Head of caudate nucleus (tissue), 42 donors: ENCODE measurements around the gene WNT10A.

Experiments
- DNase-seq, 42 donors: peaks; one replicate each; pipeline versions ENCODE4 v3.0.0 to v3.0.0-alpha.2; 2020 to 2021; ENCODE audit warnings: mixed read lengths in 7 of 42
- intact Hi-C: fragments of 100-400 bp; cut with DNase I; formaldehyde crosslinking; loops from one replicate; pipeline ENCODE4 v1.15.0; 2022

The WNT10A gene

DNA sequence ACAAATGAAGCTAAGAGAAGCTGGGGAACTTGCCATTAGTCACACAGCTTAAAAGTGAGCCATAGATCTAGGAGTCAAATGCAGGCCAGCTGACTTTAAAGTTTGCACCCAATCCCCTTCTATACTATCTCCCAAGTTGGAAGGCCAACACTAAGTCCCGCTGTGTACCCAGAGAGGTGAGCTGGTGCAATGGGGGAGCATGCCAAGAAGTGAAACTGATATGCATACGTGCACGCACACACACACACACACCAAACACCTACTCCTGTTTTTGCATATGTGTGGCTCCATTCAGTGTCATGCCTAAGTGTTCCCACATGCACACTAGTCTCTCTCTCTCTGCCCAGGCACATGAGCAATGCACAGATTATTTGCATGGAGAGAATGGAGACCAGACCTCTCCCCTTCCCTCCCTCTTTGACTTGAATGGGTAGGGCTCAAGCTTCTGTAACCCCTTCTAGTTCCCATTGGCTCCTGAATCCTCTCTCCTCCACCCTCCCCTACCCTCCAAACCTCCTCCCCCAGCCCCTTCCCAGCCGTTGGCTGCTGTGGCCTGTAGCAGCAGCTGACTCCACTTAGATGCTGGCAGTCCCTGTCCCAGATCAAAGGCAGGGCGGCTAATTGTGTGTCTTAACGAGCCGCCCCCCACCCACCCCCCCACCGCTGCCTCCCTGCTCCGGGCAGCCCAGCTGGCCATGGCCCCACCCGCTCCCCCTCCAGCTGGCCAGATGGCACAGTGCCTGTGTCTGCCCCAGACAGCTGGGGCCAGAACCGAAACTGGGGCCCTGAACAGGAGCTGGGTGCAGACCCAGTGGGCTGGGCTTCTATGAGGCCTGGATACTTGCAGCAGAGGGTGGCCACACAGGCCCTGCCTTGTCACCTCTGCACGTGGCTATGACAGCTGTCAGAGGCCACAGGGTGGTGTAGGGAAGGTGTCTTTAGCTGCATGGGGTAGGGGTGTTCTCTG is 5.6 kb downstream of the WNT10A start:
- peak; percentile 41 to 88 (median 77) for DNase-seq
- intact Hi-C loops: loop anchor here (10.0 kb wide), 1 partner anchor 269 kb away; no protein-coding TSS in a partner anchor

DNA sequence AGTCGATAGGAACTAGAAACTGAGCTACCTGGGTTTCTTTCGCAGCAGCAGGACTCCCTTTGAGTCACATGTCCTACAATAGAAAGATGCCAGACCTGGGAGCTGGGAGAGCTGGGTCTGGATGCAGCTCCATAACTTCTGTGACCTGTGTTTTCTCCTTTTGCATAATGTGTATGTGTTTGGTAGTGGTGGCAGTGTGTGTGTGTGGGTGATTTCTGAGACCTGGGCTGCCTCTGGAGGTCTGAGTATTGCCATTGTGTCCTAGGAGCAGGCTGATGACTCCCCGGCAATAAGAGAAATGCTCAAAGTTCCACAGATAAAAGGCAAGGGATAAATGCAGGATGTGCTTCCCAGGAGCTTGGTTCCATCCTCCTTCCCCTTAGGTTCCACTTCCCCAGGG is 6.4 kb downstream of the WNT10A start:
- intact Hi-C loops: loop anchor here (10.0 kb wide), 1 partner anchor 268 kb away; no protein-coding TSS in a partner anchor

DNA sequence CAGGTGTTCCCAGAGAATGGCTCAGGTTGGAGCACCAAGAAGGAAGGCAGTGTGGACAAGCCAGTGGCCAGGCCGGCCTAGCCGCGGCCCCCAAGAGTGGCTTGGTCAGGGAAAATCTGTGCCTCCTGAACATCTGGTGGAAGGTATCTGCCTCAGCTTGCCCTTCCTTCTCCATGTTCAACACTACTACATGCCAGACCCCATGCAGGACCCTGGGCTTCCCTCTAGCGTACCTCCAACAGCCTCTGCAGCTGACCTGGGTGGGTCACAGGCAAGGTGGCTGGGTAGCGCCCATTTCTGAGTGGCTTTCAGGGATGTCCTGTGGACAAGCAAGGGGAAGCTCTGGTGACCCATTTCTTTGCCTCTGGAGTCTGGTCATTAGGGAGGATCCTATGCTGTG is 7.7 kb downstream of the WNT10A start:
- intact Hi-C loops: loop anchor here (10.0 kb wide), 1 partner anchor 266 kb away; no protein-coding TSS in a partner anchor
- peak in 1 of 42 donors; percentile 0 for DNase-seq

More for the DNA sequence above, 6.4 kb downstream of the WNT10A start:
- no peak for DNase-seq

DNA sequence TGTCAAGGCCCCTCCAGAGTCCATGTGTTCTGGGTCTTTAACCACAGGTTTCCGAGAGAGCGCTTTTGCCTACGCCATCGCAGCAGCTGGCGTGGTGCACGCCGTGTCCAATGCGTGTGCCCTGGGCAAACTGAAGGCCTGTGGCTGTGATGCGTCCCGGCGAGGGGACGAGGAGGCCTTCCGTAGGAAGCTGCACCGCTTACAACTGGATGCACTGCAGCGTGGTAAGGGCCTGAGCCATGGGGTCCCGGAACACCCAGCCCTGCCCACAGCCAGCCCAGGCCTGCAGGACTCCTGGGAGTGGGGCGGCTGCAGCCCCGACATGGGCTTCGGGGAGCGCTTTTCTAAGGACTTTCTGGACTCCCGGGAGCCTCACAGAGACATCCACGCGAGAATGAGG is 9.3 kb downstream of the WNT10A start:
- intact Hi-C loops: loop anchor here (10.0 kb wide), 1 partner anchor 265 kb away; no protein-coding TSS in a partner anchor
- peak in 1 of 42 donors; percentile 8 for DNase-seq

DNA sequence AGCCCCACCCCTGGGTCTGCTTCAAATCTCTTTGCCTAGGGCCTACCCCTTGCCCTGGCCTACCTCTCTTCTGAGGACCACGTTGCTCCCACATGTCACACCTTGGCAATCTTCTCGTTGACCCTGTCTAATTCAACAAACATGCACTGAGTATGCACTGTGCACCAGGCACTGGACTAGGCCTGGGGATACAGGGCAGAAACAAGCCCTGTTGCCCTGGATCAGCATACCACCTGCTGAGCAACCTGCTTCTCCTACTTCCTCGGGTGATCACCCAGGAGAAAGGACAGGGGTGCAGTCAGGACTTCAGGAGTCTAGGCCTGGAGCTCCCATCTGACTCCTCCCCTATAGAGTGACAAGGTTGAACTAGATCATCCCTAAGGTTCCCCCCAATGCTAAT is 9.7 kb downstream of the WNT10A start:
- peak in 1 of 42 donors; percentile 9 for DNase-seq
- intact Hi-C loops: no loop called here

DNA sequence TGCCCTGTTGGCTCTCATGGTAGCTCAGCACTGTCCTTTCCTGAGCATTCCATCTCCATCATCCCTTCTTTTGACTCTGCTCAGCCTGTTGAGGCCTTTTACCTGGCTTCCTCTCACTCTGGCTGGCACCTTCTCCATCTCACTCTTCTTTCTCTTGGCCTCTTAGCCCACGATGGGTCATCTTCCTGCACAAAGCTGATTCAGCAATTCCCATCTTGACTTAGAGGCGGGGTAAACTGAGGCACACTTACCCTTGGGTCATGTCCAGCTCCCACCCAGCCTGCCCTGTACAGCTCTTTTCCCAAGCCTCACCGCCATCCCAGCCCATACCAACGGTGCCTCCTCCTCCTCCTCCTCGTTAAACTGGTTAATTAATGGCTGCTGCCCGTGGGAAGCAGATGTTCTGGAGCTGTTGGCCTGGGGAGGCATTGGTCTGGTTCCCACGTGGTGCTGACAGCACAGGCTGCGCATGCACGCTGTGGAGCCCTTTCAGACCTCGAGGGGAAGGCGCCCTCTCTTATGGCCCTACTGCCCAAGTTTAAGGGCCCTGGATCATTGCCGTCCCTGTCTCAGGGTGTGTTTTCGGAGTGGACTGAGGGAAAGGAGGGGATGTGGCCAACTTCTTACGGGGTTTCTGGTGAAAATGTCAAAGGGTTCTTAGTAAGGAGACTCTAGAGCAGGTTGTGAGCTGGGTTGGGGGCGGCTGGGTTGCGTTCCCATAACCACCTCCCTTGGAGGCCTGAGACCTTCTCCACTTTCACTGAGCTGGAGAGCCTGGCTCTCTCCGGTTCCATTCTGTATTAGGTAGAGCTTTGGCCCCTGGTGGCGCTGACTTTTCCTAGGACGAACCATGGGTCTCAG is 10.9 kb downstream of the WNT10A start:
- peak in 1 of 42 donors; percentile 28 for DNase-seq
- intact Hi-C loops: no loop called here

DNA sequence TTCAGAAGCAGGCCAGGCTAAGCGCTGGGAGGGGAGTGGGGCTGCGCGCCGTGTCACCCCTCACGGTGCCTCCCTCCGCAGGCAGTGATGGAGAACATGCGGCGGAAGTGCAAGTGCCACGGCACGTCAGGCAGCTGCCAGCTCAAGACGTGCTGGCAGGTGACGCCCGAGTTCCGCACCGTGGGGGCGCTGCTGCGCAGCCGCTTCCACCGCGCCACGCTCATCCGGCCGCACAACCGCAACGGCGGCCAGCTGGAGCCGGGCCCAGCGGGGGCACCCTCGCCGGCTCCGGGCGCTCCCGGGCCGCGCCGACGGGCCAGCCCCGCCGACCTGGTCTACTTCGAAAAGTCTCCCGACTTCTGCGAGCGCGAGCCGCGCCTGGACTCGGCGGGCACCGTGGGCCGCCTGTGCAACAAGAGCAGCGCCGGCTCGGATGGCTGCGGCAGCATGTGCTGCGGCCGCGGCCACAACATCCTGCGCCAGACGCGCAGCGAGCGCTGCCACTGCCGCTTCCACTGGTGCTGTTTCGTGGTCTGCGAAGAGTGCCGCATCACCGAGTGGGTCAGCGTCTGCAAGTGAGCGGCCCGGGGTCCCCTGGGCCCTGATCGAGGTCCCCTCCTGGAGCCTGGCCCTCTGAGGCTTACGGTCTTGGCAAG is 12.2 kb downstream of the WNT10A start:
- intact Hi-C loops: no loop called here
- peak in 41 of 42 donors; percentile 45 to 88 (median 78) for DNase-seq

DNA sequence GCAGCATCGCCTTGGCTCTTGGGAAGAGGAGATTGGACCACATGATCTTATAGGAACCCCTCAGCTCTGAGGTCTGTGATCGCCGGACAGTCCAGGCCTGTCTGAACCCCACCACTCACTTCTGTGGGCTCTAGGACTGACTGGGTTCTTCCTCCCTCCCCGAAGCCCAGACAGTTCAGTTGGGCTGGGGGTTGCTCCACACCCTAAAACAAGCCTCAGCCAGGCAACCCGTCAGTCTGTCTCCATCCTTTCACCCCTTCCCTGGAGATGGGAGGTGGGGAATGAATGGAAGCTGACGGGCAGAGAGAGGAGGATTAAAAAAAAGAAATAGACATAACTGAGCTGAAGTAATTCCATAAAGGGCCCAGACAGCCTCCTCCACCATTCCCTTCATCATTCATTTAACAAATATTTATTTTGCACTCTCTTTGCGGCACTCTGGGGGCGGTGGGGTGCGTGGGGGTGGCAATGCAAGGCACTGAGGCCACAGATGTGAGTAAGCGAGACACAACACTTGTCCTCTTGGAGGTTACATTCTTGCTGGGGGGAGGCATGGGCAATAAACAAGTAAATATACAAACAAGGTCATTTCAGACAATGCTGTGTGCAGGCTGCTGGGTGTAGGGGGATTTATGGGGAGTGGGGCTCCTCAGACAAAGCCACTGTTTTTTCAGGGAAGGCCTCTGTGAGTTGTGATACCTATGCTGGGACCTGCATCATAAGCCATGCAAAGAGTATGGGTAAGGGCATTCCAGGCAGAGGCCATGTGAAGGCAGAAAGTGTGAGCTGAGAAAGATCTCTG is 12.9 kb downstream of the WNT10A start:
- intact Hi-C loops: no loop called here
- peak in 3 of 42 donors; percentile 7 to 42 (median 34) for DNase-seq

DNA sequence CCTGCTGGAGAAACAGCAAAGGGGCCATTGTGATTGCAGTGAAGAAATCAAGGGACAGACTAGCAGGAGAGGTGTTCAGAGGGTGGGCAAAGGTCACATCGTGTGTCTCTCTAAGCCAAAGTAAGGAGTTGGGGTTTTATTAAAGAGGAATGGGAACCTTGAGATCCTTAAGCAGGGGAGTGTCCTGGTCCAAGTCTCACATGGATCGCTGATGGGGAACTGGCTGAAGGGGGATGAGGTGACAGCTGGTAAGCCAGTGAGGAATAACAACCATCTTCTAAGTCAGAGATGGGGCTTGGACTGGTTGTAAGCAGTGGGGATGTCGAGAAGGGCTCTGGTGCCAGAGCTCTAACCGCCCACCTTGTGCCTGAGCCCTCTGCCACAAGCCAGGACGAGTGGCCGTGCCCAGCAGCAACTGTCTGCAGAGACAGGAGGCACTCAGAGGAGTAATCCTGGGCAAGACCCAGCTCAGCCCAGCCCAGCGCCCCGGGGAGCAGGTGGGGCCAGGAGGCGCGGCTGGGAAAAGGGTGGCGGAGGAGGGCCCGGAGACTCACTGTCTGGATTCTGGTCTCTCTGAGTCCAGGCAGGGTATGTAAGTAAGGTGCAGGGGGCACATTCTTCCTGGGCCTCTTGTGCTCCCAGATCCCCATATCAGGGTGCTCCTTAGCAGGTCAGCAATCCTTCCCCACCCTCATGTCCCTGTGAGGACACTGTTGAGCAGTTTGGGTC is 13.7 kb downstream of the WNT10A start:
- peak in 4 of 42 donors; percentile 6 to 34 (median 27) for DNase-seq
- intact Hi-C loops: no loop called here

DNA sequence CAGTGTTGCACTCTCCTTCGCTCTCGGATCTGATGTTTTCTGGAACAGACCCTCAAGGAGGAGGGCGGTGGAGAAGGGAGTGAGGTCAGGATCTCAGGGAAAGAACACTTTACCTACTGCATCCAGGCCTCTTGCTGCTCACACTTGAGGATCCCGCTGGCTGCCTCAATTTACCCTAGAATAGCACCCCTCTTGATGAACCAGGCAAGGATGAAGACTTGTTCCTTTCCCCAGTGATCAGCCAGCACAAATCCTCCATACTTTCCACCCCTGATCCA is 14.2 kb downstream of the WNT10A start:
- intact Hi-C loops: loop anchor here (5.0 kb wide), 1 partner anchor 62 kb away; the partner anchor contains the start of gene CDK5R2
- DNase-seq: peak in 1 of 42 donors; percentile 21

DNA sequence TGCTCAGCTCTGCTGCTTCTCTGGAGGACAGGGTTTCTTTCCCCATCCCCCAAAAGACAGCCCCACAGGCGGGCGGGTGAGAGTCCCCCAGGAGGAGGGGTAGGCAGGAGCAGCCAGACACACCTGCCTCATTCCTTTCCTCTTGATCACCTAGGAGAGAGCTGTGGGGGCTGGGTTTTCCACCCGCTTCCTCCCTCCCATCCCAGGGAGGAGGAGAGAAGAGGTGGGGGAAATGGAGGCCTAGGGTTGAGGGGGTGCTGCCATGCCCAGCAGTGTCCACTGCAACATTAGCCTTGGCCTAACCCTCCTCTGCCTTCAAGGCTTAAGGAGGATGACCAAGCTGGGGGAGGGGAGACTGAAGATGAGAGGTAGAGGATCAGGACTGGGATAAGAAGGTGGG is 14.7 kb downstream of the WNT10A start:
- intact Hi-C loops: loop anchor here (5.0 kb wide), 1 partner anchor 62 kb away; the partner anchor contains the start of gene CDK5R2
- DNase-seq: peak in 5 of 42 donors; percentile 28 to 58 (median 46)

DNA sequence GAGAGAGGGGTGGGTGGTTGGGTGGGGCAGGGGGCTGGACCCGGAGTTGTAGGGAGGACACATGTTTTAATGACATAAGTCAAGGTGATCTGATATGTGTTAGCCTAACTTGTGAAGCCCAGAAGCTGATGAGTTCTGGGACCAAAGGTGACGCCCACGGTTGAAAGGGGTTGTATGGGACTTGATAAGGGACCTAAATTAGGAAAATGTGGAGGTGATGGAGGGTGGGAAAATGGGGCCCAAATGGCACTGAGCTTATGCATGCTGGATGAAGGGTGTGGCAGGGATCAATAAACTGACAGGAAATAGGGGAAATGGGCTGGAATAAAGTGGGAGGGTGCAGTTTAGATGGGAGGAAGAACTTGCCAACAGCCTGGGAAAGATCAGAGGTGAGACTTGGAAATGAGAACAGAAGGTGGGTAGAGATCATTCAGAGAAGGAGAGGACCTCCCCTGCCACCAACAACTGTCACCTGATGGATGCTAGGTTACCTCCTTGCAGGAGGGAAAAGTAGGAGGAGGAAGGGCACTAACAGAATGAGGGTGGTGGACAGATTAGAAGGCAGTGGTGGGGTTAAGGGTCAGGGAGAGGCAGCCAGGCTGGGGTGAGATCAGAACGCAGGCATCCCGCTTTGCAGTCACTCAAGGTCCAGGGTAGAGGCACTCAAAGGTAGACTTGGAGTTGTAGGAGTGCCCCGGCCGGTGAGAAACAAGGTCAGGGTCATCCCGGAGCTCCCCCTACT is 15.3 kb downstream of the WNT10A start:
- intact Hi-C loops: loop anchor here (5.0 kb wide), 1 partner anchor 61 kb away; the partner anchor contains the start of gene CDK5R2
- DNase-seq: peak in 2 of 42 donors; percentile 7 to 41

DNA sequence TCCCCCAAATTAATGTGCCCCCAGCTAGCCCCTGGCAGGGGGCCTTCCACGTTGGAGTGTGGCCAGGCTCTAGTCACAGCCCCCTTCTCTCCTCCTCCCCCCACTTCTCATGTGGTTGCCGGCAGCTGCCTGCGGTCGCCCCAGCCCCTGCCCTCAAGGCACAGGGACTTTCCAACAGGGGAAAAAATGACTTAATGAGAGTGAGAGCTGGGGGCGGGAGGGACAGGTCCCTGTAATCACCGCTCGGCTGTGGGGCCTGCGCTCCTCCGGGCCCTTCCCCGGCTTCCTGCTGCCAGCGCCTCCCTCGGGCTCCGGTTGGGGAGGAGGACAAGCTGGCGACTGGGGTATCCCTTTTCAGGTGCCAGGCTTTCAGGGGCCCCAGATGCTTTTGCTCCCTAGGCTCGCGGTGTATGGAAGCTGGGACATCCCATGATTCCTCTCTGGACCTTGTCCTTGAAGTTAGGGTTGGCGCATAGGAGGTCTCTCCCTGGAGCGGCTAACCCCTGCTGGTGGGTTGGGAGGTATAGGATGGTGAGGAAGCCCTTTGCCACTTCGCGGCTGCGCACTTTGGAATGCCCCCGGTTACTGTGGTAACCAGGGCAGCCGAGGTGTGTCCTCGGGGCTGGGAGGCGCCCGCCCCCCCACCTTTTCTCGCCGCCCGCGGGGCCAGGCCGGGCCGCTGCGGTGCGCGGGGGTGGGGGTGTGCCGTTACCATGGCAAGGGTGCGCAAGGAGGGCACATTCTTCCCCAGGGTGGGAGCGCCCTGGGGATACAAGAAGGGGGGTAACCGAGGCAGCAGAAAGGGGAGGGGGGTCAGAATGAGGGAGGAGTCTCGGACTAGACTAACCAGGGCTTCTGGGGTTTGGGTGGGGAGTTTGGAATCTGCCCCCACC is 16.1 kb downstream of the WNT10A start:
- DNase-seq: peak in 41 of 42 donors; percentile 41 to 90 (median 73)
- intact Hi-C loops: loop anchor here (5.0 kb wide), 1 partner anchor 61 kb away; the partner anchor contains the start of gene CDK5R2

DNA sequence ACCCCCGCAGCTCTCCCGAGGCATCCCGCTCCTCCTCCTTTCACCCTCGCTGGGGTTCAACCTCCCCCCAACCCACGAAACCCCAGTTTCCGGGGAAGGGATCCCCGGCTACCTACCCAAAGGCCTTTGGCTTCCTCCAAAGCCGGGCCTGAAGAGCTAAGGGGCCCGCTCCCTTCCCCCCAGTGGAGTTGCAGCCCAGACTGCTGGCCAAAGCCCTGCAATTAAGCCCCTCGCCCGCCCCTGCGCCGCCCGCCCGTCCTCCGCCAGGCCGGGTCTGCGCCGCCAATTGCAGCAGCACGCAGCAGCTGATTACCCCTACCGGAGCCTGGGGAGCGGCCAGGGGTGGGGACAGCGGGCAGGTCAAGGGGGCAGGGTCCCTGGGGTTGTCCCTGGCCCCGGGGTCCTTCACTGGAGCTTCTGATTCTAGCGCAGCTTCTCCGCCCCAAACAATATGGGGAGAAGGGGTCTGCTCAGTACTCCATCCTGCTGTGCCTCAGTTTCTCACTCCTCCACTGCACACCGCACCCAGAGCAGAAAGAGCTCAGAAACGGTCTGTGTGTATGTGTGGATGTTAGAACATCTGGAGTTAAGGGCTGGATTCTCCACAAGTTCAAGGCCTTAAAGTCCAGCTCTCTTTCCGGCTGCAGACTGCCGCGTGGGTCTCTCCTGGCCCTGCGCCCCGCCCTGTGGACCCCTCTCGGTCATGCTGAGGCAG is 16.9 kb downstream of the WNT10A start:
- peak in 2 of 42 donors; percentile 26 to 41 for DNase-seq

More for the DNA sequence above, 16.9 kb downstream of the WNT10A start:
- intact Hi-C loops: loop anchor here (1.0 to 5.0 kb wide), 2 partner anchors 22 to 60 kb away; partner anchors contain the start of gene CDK5R2
